OCI-LY7 (cell line): ENCODE results near the gene XRCC3. TPM values are rescaled to one million over a fixed set of nuclear protein-coding genes. Genes with fewer than 3 reads are reported as not detected.

Source experiments
- BruUV-seq: library from RNA; stranded (reverse); fragments of 400-500 nt; replicated peaks from 2 replicates; lab custom pipeline; 2021; lab: Mats Ljungman, UMichigan
- CTCF ChIA-PET: fragments of 300-600 bp; sonication (Branson Sonifier 250); formaldehyde crosslinking; loops from one replicate; lab custom pipeline; 2022; ENCODE audit warnings: antibody characterized with exemption; ENCODE audit not compliant: unreplicated experiment; lab: Charles Lee
- POLR2A ChIA-PET: fragments of 300-600 bp; sonication (Branson Sonifier 250); formaldehyde crosslinking; loops from one replicate; lab custom pipeline; 2022; ENCODE audit warnings: antibody characterized with exemption; lab: Charles Lee
- DNase-seq: peaks from one replicate; pipeline ENCODE4 v3.0.0-alpha.2; 2015; ENCODE audit warnings: low spot score
- H2AFZ ChIP-seq: fragments of 200-600 bp; sonication (generic), shearing (Covaris generic); 2 replicates; pipeline ENCODE4 v1.6.1; 2014; ENCODE audit warnings: mild to moderate bottlenecking, antibody characterized with exemption, low read length, moderate library complexity
- H3K27ac ChIP-seq: fragments of 200-600 bp; sonication (generic); 2 replicates; pipeline ENCODE4 v1.5.1; 2014; ENCODE audit warnings: mixed run types, low read depth, mild to moderate bottlenecking, moderate library complexity, low read length, inconsistent platforms; ENCODE audit not compliant: poor library complexity, severe bottlenecking
- H3K36me3 ChIP-seq: fragments of 200-600 bp; sonication (generic); 2 replicates; pipeline ENCODE4 v1.6.1; 2014; ENCODE audit warnings: mild to moderate bottlenecking, antibody characterized with exemption, low read length, moderate library complexity, mixed read lengths; ENCODE audit not compliant: insufficient read depth
- H3K4me1 ChIP-seq: fragments of 200-600 bp; sonication (generic); 2 replicates; pipeline ENCODE4 v1.5.1; 2014; ENCODE audit warnings: mild to moderate bottlenecking, low read length; ENCODE audit not compliant: insufficient read depth, poor library complexity, severe bottlenecking
- H3K4me2 ChIP-seq: fragments of 200-600 bp; sonication (generic); 2 replicates; pipeline ENCODE4 v1.6.1; 2014; ENCODE audit warnings: mild to moderate bottlenecking, low read length
- H3K4me3 ChIP-seq: fragments of 200-600 bp; sonication (generic); 2 replicates; pipeline ENCODE4 v1.5.1; 2014; ENCODE audit warnings: mild to moderate bottlenecking, low read depth, low read length; ENCODE audit not compliant: poor library complexity, severe bottlenecking
- H3K79me2 ChIP-seq: fragments of 200-600 bp; sonication (generic); 2 replicates; pipeline ENCODE4 v1.6.1; 2016; ENCODE audit warnings: low read depth, mild to moderate bottlenecking, low read length, moderate library complexity, mixed read lengths; ENCODE audit not compliant: insufficient read depth
- H3K9me2 ChIP-seq: fragments of 200-600 bp; sonication (generic); 2 replicates; pipeline ENCODE4 v1.6.1; 2016; ENCODE audit warnings: mild to moderate bottlenecking, low read length, mixed read lengths; ENCODE audit not compliant: insufficient read depth
- H3K9me3 ChIP-seq: fragments of 200-600 bp; sonication (generic); 2 replicates; pipeline ENCODE4 v1.6.1; 2014; ENCODE audit warnings: mild to moderate bottlenecking, mixed run types, low read length, mixed read lengths
- H4K20me1 ChIP-seq: fragments of 200-600 bp; sonication (generic); 2 replicates; pipeline ENCODE4 v1.6.1; 2014; ENCODE audit warnings: mild to moderate bottlenecking, antibody characterized with exemption, low read length, moderate library complexity, mixed read lengths; ENCODE audit not compliant: insufficient read depth
- EZH2phosphoT487 ChIP-seq: fragments of 200-600 bp; sonication (generic); IDR thresholded peaks from 2 replicates; pipeline ENCODE4 v1.6.1; 2018; ENCODE audit warnings: low read depth, borderline replicate concordance, mild to moderate bottlenecking, mixed run types, antibody characterized with exemption, low read length, moderate library complexity, mixed read lengths
- intact Hi-C: fragments of 100-400 bp; cut with micrococcal nuclease; formaldehyde crosslinking; loops from one replicate; pipeline ENCODE4 v1.10.0; 2022; ENCODE audit not compliant: unreplicated experiment
- total RNA-seq, 2 experiments: library from RNA; depleted of rRNA in 1 of 2; stranded (reverse); fragments of >200 nt in 1 of 2; shearing (Covaris generic) in 1 of 2; gene quantifications; 2 replicates each; pipeline ENCODE4 v1.2.3, GENCODE V29; 2014 to 2022
- TF ChIP-seq, protein P1 (sequence below): fragments of 200-600 bp; sonication (generic); conservative IDR thresholded peaks from 2 replicates; pipeline ENCODE4 v1.5.1; 2014; ENCODE audit warnings: mild to moderate bottlenecking, antibody characterized with exemption, low read length, moderate library complexity, mixed read lengths

Gene XRCC3
- total RNA-seq, 2 experiments from 2014 or later = 83.3 to 130 TPM

GRCh38 chr14:103699261-103699661, 16.0 kb downstream of the XRCC3 start:
- peak; percentile 71 for DNase-seq
- peak overlapping the region; percentile 8 for H3K4me3 ChIP-seq
- H4K20me1 ChIP-seq = no peaks in the 10 kb centered on the region
- no peaks in the 10 kb centered on the region for H3K9me3 ChIP-seq
- peak overlapping the region; percentile 66 for H3K4me2 ChIP-seq
- H3K9me2 ChIP-seq = no peaks in the 10 kb centered on the region
- ChIA-PET CTCF (interaction anchor here (0.6 kb wide), 2 partner anchors 107 to 128 kb away, joined by 3 read pairs; no protein-coding TSS in a partner anchor), POLR2A (interaction anchor here (0.5 to 1.8 kb wide), 6 partner anchors 8 to 108 kb away, joined by 3 to 10 read pairs (median 4); partner anchors contain the start of genes KLC1, XRCC3 and ZFYVE21)
- TF ChIP-seq, protein P1, sequence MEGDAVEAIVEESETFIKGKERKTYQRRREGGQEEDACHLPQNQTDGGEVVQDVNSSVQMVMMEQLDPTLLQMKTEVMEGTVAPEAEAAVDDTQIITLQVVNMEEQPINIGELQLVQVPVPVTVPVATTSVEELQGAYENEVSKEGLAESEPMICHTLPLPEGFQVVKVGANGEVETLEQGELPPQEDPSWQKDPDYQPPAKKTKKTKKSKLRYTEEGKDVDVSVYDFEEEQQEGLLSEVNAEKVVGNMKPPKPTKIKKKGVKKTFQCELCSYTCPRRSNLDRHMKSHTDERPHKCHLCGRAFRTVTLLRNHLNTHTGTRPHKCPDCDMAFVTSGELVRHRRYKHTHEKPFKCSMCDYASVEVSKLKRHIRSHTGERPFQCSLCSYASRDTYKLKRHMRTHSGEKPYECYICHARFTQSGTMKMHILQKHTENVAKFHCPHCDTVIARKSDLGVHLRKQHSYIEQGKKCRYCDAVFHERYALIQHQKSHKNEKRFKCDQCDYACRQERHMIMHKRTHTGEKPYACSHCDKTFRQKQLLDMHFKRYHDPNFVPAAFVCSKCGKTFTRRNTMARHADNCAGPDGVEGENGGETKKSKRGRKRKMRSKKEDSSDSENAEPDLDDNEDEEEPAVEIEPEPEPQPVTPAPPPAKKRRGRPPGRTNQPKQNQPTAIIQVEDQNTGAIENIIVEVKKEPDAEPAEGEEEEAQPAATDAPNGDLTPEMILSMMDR = no peak
- TF ChIP-seq EZH2phosphoT487 = no peak
- peak overlapping the region; percentile 76 for H3K27ac ChIP-seq
- H2AFZ ChIP-seq = no peak overlapping the region
- intact Hi-C loops = loop anchor here (2.0 kb wide), 1 partner anchor 16 kb away; the partner anchor contains the start of genes XRCC3 and ZFYVE21
- BruUV-seq = no TSS peak
- H3K36me3 ChIP-seq = peaks cover 87% of the 10 kb centered on the region
- no peaks in the 10 kb centered on the region for H3K79me2 ChIP-seq
- H3K4me1 ChIP-seq = peaks cover 84% of the 10 kb centered on the region

- H3K4me1 ChIP-seq = peaks cover 91% of the 10 kb centered on the region
- peak overlapping the region; percentile 76 for H3K27ac ChIP-seq
- intact Hi-C loops = loop anchor here (2.0 kb wide), 1 partner anchor 16 kb away; the partner anchor contains the start of genes XRCC3 and ZFYVE21
- H3K9me3 ChIP-seq = no peaks in the 10 kb centered on the region
- peak overlapping the region; percentile 66 for H3K4me2 ChIP-seq
- H4K20me1 ChIP-seq = no peaks in the 10 kb centered on the region
- H3K4me3 ChIP-seq = peak overlapping the region; percentile 8
- H3K79me2 ChIP-seq = no peaks in the 10 kb centered on the region
- no peaks in the 10 kb centered on the region for H3K9me2 ChIP-seq
- no TSS peak for BruUV-seq
- DNase-seq = peak; percentile 84
- H3K36me3 ChIP-seq = peaks cover 88% of the 10 kb centered on the region
- TF ChIP-seq EZH2phosphoT487 = no peak
- TF ChIP-seq, protein P1 = no peak
- ChIA-PET POLR2A (interaction anchor here (0.6 to 1.8 kb wide), 6 partner anchors 8 to 108 kb away, joined by 3 to 10 read pairs (median 4); partner anchors contain the start of genes KLC1, XRCC3 and ZFYVE21), CTCF (interaction anchor here (0.6 to 1.3 kb wide), 3 partner anchors 8 to 127 kb away, joined by 3 read pairs; no protein-coding TSS in a partner anchor)
- no peak overlapping the region for H2AFZ ChIP-seq
Measured at GRCh38 chr14:103698380-103699260, 16.6 kb downstream of the XRCC3 start.
